ENCODE results near the gene ORC3.

ORC3 gene

GRCh38 chr6:87668013-87668412 is 78.1 kb downstream of the ORC3 start:
- peaks cover 38% of the 10 kb centered on the region for H3K36me3 ChIP-seq
- H3K4me3 ChIP-seq (ENCODE audit: low read depth, low read length): no peak overlapping the region
- no peaks in the 10 kb centered on the region for H3K9me3 ChIP-seq (ENCODE audit: severe bottlenecking)
- no peak overlapping the region for H3K27ac ChIP-seq
- TF ChIP-seq, protein P1, sequence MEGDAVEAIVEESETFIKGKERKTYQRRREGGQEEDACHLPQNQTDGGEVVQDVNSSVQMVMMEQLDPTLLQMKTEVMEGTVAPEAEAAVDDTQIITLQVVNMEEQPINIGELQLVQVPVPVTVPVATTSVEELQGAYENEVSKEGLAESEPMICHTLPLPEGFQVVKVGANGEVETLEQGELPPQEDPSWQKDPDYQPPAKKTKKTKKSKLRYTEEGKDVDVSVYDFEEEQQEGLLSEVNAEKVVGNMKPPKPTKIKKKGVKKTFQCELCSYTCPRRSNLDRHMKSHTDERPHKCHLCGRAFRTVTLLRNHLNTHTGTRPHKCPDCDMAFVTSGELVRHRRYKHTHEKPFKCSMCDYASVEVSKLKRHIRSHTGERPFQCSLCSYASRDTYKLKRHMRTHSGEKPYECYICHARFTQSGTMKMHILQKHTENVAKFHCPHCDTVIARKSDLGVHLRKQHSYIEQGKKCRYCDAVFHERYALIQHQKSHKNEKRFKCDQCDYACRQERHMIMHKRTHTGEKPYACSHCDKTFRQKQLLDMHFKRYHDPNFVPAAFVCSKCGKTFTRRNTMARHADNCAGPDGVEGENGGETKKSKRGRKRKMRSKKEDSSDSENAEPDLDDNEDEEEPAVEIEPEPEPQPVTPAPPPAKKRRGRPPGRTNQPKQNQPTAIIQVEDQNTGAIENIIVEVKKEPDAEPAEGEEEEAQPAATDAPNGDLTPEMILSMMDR (IDR thresholded peaks at IDR 0.05; ENCODE audit: low read depth, low read length): no peak
- no peaks in the 10 kb centered on the region for H3K27me3 ChIP-seq (ENCODE audit: insufficient read depth, low read depth, severe bottlenecking)
- DNase-seq: no peak

DNA sequence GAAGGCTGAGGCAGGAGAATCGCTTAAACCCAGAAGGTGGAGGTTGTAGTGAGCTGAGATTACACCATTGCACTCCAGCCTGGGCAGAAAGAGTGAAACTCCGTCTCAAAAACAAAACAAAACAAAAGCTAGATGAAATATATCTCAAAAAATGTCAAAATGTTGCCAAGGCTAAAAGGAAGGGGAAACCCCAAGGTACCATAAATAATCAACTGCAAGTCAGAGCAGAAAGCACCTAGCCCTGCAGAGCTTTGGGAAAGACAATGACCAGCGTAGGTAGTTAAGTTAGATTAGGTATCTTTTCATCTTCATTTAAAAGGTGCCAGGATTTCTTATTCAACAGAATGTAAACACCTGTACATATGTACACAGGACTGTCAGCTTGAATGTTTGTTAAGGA is 79.1 kb downstream of the ORC3 start:
- no peaks in the 10 kb centered on the region for H3K27me3 ChIP-seq (ENCODE audit: insufficient read depth, low read depth, severe bottlenecking)
- no peak overlapping the region for H3K27ac ChIP-seq
- TF ChIP-seq, protein P1 (IDR thresholded peaks at IDR 0.05; ENCODE audit: low read depth, low read length): no peak
- DNase-seq: no peak
- H3K36me3 ChIP-seq: peaks cover 45% of the 10 kb centered on the region
- H3K4me3 ChIP-seq (ENCODE audit: low read depth, low read length): no peak overlapping the region
- no peaks in the 10 kb centered on the region for H3K9me3 ChIP-seq (ENCODE audit: severe bottlenecking)

DNA sequence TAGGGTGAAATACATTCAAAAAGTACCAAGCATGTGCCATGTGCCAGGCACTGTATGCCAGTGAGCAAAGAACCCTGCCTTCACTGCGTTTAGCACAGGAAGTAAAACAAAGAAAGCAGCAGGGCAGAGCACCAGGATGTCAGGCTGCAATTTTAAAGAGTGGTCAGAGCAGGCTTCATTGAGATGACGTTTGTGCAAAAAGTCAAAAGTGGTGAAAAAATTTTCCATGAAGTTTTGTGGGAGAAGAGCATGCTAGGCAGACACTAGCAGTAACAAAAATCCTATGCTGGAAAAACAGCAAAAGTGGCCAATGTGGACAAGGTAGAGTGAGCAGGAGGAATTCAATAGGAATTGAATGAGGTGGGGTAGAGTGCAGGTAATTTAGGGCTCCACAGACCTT is 80.8 kb downstream of the ORC3 start:
- Histone ChIP-seq H3K27ac (no peak overlapping the region), H3K9me3 (ENCODE audit: severe bottlenecking) (no peaks in the 10 kb centered on the region), H3K4me3 (ENCODE audit: low read depth, low read length) (no peak overlapping the region), H3K36me3 (peaks cover 50% of the 10 kb centered on the region), H3K27me3 (ENCODE audit: insufficient read depth, low read depth, severe bottlenecking) (no peaks in the 10 kb centered on the region)
- TF ChIP-seq, protein P1 (IDR thresholded peaks at IDR 0.05; ENCODE audit: low read depth, low read length): no peak
- no peak for DNase-seq

DNA sequence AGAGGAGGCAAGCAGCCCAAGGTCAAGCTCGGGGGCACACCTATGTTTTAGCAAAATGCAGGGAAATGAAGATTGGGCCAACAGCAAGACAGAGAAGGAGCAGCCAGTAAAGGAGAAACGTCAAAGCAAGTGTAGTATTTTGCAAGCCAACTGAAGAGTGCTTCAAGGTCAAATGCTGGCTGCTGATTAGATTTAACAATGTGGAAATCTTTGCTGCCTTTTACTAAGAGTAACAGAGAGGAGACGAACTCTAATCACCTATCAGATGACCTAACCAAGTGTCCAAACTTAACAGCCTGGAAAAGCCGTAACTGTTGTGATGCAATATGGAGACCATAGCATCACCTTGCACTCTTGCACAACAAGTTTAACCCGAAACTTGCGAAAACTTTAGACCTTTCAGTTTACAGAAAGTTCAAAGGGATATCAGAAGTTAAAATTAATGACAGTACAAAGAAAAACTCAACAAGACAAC is 81.7 kb downstream of the ORC3 start:
- H3K36me3 ChIP-seq: peaks cover 50% of the 10 kb centered on the region
- no peaks in the 10 kb centered on the region for H3K27me3 ChIP-seq (ENCODE audit: insufficient read depth, low read depth, severe bottlenecking)
- H3K27ac ChIP-seq: no peak overlapping the region
- TF ChIP-seq, protein P1 (IDR thresholded peaks at IDR 0.05; ENCODE audit: low read depth, low read length): no peak
- H3K9me3 ChIP-seq (ENCODE audit: severe bottlenecking): no peaks in the 10 kb centered on the region
- no peak overlapping the region for H3K4me3 ChIP-seq (ENCODE audit: low read depth, low read length)
- DNase-seq: no peak

GRCh38 chr6:87672641-87673040 is 82.7 kb downstream of the ORC3 start:
- Histone ChIP-seq H3K9me3 (ENCODE audit: severe bottlenecking) (no peaks in the 10 kb centered on the region), H3K4me3 (ENCODE audit: low read depth, low read length) (no peak overlapping the region), H3K36me3 (peaks cover 51% of the 10 kb centered on the region), H3K27me3 (ENCODE audit: insufficient read depth, low read depth, severe bottlenecking) (no peaks in the 10 kb centered on the region), H3K27ac (no peak overlapping the region)
- TF ChIP-seq, protein P1 (IDR thresholded peaks at IDR 0.05; ENCODE audit: low read depth, low read length): no peak
- DNase-seq: no peak

GRCh38 chr6:87673237-87673636 is 83.3 kb downstream of the ORC3 start:
- H3K9me3 ChIP-seq (ENCODE audit: severe bottlenecking): no peaks in the 10 kb centered on the region
- H3K27ac ChIP-seq: no peak overlapping the region
- no peak for DNase-seq
- TF ChIP-seq, protein P1 (IDR thresholded peaks at IDR 0.05; ENCODE audit: low read depth, low read length): no peak
- no peak overlapping the region for H3K4me3 ChIP-seq (ENCODE audit: low read depth, low read length)
- H3K27me3 ChIP-seq (ENCODE audit: insufficient read depth, low read depth, severe bottlenecking): no peaks in the 10 kb centered on the region
- H3K36me3 ChIP-seq: peaks cover 57% of the 10 kb centered on the region
